Peyer's patch (tissue), 4 donors: ENCODE measurements around the gene ANKRD44.
"Not testable (repeated sequence)": the region's sequence is repeated elsewhere in the genome, so short reads cannot be mapped to it uniquely, and the experiment has no call there.

Source experiments
- CTCF ChIP-seq, 6 experiments: fragments of 450-650 bp in 4 of 6; fragments of 200-600 bp in 2 of 6; sonication (generic) in 1 of 6; IDR thresholded peaks; one replicate each; pipeline ENCODE4 v1.5.1; 2017 to 2019; ENCODE audit warnings: antibody characterized with exemption in 6 of 6, mild to moderate bottlenecking in 3 of 6, moderate library complexity in 1 of 6
- POLR2A ChIP-seq, 2 donors: fragments of 450-650 bp; IDR thresholded peaks; one replicate each; pipeline ENCODE4 v1.5.1; 2017; ENCODE audit warnings: antibody characterized with exemption in 2 of 2, mild to moderate bottlenecking in 2 of 2, moderate library complexity in 2 of 2

GRCh38 chr2:197020921-197021320 is 289.7 kb downstream of the ANKRD44 start:
- TF ChIP-seq CTCF, POLR2A (IDR thresholded peaks at IDR 0.05): not testable (repeated sequence)
